GM21381 (cell line): ENCODE measurements around the gene TRMU.

ENCODE experiments used
- ATAC-seq: cut with Tn5 transposase; IDR thresholded peaks from one replicate; pipeline ENCODE4 v1.9.1; 2021; ENCODE audit warnings: mild to moderate bottlenecking, moderate library complexity; ENCODE audit not compliant: unreplicated experiment

The TRMU gene

GRCh38 chr22:46406791-46407190, 71.3 kb downstream of the TRMU start:
- ATAC-seq, result no peak
